ENCODE results near the gene RASA2.

- TF ChIP-seq CTCF (IDR thresholded peaks at IDR 0.05; ENCODE audit: low read length) (no peak), EZH2 (optimal IDR thresholded peaks at IDR 0.05; ENCODE audit: low read depth, low read length) (no peak)
Observed at GRCh38 chr3:141550926-141551665, 64.3 kb downstream of the RASA2 start.
